GM21423 (cell line): ENCODE data around the gene SMG9.

Source experiments
- ATAC-seq: cut with Tn5 transposase; IDR thresholded peaks from one replicate; pipeline ENCODE4 v1.9.1; 2021; ENCODE audit warnings: mild to moderate bottlenecking, moderate library complexity; ENCODE audit not compliant: unreplicated experiment

The SMG9 gene

DNA sequence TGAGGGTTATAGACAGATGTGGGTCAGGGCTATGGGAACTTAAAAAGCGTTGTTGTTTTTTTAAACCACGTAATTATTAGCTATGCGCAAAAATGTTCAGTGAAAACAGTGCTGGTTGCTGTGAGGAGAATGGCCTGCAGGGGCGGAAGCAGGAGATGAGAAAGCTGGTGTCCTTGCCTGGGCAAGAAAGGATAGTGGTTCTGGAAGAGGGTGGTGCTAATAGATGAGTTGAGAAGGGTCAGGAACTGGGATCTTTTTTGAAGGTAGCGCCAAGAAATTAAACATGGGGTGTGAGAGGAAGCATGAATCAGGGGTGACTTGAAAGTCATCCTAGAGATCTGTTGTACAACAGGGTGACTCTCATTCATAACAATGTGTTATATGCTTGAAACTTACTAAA, 4.8 kb upstream of the SMG9 start:
- no peak for ATAC-seq

DNA sequence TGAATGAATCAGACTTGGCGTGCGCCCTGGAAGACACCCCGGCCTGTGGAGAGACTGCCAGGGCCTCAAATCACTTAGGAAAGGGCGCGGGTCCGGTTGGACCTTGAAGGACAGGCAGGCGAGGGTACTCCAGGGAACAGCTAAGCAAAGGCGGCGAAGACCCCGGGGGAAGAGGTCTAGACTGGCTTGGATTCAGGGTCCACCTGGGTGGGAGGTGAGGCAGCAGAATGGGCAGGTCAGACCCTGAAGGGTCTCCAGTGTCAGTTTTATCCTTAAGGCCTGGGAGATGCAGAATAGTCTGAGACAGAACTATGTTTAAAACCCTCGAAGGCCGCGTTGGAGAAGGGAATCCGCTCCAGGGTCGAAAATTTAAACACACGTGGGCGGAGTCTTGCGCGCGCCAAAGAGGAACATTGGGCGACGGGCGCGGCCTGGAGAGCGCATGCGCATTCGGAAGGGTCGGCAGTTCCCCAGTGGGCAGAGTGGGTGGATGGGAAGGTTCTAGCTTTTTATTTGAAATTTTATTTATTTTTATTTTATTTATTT, 567 bp upstream of the SMG9 start:
- ATAC-seq, result peak; percentile 25

DNA sequence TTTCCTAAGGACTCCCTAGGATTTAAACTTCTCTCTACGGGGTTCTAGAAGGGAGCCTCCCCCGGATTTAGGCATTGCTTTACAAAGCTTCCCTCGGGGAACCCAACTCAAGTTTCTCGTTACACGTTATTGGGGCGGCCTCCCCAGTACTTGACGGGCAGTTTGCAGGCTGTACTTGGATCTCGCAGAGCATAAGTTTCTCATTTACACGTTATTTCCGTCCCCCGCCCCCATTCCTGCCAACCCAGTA, 584 bp downstream of the SMG9 start:
- no peak for ATAC-seq

DNA sequence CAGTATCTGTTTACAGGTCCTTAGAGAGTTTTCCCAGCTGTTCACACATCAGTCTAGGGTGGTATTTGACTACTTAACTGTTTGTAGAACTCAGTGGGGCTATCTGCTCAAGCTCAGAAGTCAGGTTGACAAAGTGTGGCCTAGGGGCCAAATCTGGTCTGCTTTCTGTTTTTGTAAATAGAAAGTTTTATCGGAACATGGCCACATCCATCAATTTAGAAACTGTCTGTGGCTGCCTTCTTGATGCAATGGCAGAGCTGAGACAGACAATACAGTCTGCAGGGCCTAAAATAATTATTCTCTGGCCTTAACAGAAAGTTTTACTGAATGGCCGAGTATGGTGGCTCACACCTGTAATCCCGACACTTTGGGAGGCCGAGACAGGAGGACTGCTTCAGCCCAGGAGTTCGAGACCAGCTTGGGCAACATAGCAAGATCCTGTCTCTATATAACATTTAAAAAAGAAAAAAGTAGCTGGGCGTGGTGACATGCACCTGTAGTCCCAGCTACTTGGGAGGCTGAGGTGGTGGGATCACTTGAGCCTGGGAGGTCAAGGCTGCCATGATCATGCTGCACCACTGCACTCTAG, 2.4 kb downstream of the SMG9 start:
- ATAC-seq, result no peak

DNA sequence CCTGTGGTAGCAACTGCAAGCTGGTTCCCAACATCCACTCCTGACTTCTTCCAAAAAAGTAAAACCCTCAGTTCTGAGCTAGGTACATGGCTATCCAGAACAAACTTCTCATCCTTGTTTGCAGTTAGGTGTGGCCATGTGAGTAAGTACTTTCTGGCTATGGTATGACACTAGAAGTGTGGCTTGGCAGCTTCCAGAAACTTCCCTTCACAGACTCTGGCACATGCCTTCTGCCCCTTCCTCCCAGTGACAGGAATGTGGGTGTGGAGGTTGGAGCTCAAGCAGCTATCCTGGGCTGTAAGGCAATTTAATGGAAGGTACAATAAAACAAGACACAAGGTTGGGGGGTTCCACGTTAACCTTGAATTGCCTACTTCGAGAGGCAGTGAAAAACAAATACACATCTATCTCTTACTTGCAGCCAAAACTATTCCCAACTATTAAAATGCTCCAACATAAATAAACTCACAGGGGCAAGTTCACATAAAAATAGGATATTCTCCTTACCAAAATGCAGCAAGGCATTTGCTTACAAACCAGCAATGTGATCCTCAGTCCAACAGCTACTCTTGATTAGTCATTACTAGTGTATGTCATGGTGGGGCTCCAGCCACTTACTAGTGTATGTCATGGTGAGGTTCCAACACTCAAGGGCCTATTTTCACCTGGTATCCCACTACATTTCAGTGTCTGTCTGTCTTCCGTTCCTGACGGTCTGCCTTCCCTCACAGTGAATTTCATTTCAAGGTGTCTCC, 3.1 kb downstream of the SMG9 start:
- ATAC-seq, result no peak

DNA sequence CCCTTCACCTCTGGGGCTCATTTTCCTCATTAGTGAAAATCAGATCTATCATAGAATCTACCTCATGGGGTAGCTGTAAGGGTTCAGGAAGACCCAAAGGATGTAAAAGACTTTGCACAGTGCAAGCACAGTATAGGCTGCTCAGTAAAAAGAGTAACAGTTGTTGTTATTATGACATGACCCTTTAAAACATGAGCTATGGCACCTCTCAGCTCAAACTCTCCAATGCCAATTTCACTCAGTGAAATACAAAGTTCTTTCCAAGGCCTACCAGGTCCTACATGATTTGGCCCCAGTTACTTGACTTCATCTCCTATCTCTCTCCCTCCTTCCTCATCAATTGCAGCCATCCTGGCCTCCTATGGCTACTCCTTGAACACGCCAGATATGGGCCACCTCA, 4.9 kb downstream of the SMG9 start:
- ATAC-seq, result no peak

DNA sequence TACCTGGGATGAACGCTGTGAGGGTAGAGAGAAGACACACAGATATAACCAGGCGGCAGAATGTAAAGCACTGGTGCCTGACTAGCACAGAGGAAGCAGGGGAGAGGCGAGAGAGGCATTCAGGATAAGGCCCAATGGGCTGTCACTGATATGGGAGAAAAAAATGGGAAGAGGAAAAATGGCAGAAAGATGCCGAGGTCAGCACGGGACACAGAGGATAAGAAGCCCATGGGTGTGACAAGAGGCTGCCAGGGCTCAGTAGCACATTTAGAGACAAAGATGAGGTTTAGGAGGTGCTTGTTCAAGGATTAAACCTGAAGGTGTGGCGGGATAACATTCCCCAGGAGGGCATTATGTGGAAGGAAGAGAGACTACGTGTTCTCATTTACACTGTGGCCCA, 5.6 kb downstream of the SMG9 start:
- ATAC-seq, result no peak

DNA sequence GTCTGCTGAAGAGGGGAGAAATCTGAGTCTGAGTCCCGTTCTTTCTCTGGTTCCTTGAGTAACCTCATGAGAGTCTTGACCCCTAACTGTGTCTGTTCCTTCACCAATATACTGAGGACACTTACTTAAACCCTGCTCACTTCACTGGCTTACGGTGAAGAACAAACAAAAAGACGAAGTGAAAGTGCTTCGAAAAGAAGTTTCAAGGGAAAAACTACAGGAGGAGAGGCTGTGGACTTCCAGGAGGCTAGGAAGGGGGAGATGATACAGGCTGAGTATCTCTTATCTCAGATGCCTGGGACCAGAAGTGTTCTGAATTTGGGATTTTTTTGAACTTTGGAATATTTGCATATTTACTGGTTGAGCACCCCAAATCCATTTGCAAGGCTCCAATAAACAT, 6.1 kb downstream of the SMG9 start:
- ATAC-seq, result no peak

DNA sequence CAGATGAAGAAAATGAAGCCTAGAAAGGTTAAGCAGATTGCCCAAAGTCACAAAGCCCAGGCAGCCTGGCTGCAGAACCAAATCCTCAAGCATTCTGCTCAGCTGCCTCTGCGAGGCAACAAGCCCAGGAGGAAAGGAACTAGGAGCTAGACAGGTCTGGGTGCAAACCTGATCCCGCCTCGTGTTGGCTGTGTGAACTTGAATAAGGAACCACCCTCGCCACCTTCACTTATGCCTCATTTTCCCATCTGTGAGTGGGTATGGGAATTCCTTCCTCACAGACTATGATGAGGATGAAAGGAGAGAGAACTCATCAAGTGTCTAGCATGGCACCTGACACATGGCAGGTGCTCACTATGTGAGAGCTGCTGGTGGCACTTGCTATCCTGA, 6.6 kb downstream of the SMG9 start:
- ATAC-seq, result no peak

DNA sequence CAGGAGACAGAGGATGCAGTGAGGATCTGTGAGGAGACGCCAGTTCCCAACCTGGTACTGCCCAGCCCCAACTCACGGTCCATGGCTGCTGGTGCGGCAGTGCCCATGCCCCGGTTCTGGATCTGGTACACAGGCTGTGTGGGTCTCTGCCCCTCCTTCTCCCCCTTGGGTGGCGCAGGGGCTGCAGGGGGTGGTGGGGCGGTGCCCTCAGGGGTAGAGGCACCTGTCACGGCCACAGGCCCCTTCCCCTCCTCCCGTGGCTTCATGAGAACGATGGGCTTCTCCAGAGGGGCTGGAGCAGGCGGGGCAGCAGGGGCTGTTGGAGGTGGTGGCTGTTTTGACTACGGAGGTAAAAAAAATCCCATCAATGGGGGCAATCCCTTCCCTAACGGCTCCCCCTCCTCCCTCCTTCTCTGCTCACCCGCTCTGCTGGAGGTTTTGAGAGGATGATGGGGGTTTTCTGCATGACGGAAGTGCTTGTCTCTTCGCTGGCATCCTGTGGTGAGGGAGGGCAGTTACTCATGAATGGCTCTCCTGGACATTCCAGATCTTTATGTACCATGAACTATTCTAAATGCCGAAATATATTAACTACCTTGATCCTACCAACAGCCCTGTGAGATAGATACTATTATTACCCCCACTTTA, 7.1 kb downstream of the SMG9 start:
- ATAC-seq, result no peak

DNA sequence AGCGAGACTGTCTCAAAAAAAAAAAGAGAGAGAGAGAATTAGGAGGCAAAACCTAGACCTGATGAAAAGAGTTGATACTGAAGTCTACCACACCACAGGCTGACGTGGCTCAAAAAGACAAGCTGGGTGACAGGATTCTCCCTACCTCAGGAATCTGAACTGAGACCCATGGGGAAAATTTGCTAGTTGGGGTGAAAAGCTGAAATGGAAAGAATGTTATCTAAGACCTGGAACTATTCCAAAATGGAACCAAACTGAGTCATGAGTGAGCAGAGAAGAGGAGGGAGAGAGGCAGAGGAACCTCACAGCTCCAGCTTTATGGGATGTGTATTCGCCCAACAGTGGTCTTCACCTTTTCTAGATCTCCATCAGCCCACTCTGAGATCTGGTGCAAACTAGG, 11.7 kb downstream of the SMG9 start:
- no peak for ATAC-seq

DNA sequence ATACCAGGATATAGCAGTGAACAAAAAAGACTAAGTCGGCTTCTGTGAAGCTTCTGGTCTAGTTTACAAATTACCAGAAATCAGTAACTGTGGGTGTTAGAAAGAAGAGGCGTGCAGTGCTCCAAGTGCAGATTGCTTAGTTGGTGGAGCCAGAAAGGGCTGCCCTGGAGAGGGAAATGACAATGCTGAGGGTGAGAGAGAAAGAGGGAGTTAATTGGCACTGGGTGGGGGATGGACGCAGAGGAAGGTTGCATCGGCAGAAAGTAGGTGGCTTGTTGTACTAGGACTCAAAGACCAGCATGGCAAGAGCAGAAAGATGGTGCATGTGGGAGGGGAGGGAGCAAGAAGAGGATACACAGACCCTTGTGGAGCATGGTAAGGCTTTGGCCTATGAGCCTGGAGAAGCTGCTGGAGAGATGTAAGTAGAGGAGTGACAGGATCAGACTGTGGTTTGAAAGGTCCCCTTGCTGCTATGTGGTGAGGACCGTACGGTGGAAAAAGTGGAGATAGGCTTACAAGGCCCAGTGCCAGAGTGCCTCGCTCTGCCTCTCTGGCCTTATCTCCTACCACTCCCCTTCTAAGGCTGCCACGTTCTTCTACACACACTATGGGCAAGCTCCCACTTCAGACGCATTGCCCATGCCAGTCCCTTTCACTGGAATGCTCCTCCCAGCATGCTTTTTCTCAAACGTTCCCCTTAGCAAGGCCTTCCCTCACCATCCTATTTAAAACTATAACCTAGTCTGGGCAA, 13.5 kb downstream of the SMG9 start:
- no peak for ATAC-seq

DNA sequence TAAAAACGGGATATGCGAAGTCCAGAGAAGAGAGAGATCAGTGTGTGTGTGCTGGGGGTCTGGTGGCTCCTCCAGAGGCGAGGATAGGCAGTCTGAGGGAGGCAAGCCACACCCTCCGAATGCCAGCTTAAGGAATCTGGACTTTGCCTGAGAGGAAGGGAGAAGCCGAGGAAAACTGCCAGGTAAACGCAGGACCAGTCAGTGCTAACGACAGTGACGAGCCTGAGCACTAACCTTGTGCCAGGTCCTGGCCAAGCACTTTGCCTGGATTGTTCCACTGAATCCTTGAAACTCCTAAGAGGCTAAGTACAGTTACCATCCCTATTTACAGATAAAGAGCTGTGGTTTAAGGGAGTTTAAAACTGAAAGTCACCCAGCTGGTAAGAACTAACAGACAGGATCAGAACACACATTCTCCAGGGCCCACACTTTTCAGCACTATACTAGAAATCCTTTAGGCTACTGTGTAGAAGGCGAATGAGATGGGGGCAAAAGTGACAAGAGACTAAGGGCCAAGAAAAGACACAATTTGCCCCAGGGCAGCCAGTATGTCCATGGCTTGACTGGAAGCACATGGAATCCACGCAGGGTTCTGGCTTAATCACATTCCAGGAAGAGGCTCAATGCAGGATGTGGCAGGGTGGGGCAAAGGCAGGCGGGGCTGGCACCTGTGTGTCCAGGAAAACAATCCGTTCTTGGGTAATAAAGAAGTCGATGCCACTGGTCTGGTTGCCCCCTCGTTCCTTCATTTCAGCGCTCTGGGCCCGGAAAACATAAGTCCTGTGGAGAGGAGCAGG, 15.1 kb downstream of the SMG9 start:
- no peak for ATAC-seq

DNA sequence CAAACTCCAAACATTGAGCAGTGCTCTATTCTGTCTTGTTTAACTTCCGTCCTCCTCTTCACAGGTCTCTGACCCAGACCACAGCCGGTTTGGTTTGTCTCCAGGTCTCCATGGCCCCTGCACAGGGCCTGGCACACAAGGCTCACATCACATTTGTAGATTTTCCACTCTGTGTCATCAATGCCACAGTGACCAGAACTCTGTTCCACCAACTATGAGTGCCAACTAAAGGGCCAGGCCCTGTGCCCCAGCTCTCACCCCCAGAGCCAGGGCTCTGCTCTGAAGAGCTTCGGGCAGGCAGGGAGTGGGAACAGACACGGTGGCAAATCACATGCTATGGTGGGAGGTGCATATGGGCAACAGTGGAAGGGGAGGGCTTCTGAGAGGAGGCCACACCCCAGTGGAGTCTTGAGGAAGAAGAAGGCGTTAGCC, 16.0 kb downstream of the SMG9 start:
- ATAC-seq, result no peak

DNA sequence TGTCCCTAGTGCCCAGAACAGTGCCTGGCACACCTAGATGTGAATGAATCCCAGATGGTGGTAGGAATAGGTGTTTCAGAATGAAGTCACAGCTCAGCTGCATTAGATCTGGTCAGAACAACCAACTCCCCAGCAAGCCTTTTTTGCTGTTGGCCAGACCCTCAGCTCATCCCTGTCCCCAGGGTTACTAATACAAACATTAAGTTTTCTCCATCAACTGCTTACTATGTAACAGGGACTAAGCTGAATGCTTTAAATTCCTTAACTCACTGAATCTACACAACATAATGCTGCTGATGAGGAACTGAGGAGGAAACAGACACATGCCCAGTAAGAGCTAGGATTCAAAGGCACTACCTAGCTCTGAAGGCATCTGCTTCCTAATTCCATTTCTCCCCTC, 18.8 kb downstream of the SMG9 start:
- ATAC-seq, result no peak

DNA sequence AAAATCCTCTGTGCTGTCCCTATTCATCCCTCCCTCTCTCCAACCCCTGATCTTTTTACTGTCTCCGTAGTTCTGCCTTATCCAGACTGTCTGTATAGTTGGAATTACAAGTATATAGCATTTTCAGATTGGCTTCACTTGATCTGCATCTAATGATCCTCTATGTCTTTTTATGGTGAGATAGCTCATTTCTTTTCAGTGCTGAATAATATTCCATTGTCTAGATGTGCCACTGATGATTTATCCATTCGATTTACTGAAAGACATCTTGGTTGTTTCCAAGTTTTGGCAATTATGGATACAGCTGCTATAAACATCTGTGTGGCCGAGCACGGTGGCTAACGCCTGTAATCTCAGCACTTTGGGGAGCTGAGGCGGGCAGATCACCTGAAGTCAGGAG, 19.7 kb downstream of the SMG9 start:
- ATAC-seq, result no peak

DNA sequence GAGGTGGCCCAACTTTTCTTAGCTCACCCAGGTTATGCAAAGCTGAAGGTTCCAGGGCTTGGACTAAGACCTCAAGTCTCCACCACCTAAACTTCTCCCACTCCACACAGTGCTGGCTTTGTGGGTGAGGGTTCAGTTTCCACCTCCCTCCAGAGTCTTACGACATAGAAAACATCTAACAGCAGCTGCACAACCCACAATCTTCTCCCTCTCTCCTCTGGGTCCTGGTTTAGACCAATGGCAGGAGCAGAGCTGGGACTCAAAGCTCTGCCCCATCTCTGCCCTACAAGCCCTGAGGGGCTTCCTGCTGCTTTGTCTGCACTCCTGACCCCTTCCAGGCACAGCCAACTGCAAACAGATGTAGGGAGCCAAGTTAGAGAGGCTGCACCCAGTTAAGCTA, 22.9 kb downstream of the SMG9 start:
- no peak for ATAC-seq

DNA sequence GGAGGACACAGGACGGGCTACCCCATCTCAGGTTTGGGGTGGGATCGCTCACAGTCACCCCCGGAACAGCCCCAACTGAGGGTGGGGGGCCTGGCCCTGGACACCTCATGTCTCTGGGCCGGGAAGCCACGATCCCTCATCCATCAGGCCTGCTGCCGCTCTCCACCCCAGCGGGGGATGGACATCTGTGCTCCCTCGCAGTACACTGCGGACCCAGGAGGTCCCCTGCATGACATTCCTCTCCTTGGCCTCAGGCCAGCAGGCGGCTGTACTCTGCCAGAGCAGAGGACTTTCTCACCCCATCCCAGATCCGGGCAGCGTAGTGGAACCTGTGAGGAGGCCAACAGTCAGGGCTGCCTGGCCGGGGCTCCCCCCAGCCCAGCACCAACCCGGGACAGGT, 23.4 kb downstream of the SMG9 start:
- ATAC-seq, result no peak

DNA sequence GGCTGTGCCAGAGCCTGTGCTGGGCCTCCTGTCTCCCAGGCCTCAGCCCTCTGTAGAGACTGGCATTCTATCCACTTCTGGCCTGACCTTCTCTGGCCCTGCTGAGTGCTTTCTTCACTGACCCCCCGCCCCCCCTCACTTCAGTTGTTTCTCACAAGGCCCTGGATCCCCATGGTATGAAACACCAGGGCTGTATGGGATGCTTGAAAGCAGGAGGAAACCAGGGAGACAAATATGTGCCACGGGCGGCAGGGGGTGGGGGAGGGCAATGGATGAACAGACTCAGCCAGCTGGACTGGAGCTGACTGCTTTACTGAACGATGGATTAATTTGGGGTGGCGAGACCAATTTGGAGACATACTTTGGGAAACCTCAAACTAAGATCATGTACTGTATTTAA, 24.8 kb downstream of the SMG9 start:
- no peak for ATAC-seq

DNA sequence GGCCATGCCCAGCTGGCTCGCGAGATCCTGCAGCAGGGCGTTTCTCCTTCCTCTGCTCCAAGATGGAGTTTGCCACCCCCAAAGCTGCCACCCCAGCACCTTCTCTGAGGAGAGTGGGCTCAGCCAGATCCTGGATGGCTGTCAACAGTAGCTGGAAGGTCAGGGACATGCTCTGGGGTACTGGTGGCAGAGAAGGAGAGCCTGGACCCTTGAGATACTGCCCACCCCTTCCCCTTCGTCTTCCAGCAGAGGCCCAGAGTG, 27.2 kb downstream of the SMG9 start:
- no peak for ATAC-seq
